ENCODE measurements around the gene MTX3.

DNA sequence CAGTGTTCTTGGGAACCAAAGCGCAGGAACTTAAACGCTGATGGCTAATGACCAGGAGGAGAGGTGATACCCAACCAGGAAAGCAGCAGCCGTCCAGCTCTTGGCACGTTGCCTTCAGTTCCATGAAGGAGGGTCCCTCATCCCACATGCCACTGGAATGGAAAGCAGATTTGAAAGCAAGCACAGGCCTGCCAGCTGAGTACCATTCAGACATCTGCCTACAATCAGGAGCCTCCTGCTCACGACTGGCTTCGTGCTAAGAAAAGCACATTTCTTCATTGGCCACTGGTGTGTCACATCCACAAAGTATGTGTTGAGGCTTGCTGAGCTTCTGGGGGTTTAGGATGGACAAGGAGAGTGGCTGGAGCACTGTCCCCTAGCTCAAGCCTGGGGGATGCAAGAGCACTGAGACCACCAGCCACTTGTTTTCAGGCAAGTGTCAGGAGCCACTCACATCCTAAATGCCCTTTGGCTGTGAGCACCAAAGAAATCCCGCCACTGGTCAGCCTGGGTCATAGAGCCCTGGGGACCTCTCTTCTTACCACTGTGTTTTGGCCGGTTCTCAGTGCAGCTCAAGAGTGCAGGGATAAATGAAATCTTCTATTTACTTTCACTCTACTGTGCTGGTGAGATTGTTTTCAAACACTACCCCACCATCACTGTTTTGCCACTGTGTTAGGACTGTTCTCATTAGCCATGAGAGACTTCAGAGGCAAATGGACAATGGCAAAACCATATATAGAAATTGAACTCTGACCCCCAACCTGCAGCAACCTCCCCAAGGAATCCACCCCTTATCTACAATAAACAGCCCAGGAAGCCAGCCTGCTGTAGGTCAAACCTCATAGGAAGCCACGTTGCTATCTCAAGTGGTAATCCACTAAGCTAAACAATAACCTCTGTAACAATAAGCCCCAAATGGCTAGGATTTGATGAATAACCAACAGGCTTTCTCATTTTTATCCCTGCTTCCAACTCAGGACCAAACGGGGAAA lies 58.3 kb downstream of the MTX3 start:
- TF ChIP-seq FOXM1 (IDR thresholded peaks at IDR 0.05; ENCODE audit: borderline replicate concordance) (no peak), FOXA1 (IDR thresholded peaks at IDR 0.05) (no peak), FOXK2 (IDR thresholded peaks at IDR 0.05) (no peak), ARNT (IDR thresholded peaks at IDR 0.05) (no peak), BHLHE40 (IDR thresholded peaks at IDR 0.05; ENCODE audit: borderline replicate concordance) (no peak), NFRKB (IDR thresholded peaks at IDR 0.05) (no peak)

Measured in HEK293T (cell line).